ENCODE results near the gene BMP6. TPM values are rescaled to one million over a fixed set of nuclear protein-coding genes. Genes with fewer than 3 reads are reported as not detected.

BMP6 gene
- total and polyA plus RNA-seq, 4 experiments from 2014 or later, result 0.06 TPM; not detected in 3

DNA sequence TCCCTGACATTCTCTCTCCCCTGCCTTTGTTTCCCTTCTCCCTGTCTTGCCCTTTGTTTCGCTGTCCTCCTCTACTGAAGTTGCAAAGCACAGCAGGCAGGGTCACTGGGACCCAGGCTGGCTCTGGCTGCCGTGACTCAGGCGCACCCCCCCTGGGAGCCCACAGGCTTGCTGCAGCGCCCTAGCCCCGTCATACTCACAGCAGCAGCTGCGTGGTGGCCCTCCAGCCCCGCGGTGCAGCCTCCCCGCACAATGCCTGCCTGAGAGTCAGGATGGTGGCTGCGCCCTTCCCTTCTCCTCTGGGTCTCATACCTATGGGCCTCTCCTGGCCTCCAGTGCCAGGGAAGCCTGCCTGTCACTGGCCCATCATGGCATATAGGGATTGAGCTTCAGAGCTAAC, 143.0 kb downstream of the BMP6 start:
- no peaks in the 10 kb centered on the region for H3K4me1 Mint-ChIP-seq

DNA sequence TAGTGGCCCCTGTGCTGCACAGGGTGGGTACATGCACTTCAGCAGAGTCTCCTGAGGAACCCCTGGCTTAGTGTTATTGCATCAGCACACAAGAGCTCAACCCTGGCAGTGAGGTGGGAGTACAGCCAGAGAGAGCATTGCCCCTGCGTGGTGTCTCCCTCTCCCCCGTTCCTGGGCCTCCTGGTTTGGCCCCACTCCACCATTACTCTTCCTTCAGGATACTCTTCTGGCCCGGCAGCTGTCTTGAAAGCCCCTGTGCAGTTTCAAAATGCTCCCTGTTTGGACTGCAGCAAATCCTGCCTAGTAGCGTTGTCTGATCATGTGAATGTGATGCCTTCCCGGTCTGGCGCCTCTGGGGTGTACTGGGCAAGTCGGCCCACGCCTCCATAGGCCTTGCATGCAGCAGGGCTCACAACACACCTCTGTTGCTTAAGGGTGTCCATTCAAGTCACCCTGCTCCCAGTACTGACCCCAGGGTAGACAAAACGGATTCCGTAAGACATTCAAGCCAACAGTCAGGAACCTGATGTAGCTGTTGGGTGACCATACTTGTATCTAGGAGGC, 152.6 kb downstream of the BMP6 start:
- Histone ChIP-seq H3K27me3 (ENCODE audit: insufficient read depth, low read length) (no peaks in the 10 kb centered on the region), H3K36me3 (ENCODE audit: insufficient read depth, low read length) (peaks cover 24% of the 10 kb centered on the region), H3K4me3 (ENCODE audit: low read length in 2 of 2) (no peak overlapping the region), H3K4me1 (ENCODE audit: insufficient read depth, low read length) (no peaks in the 10 kb centered on the region), H3K27ac (ENCODE audit: low read depth, low read length) (no peak overlapping the region), H3K9me3 (ENCODE audit: control insufficient read depth in 1 of 2, low read length in 2 of 2) (no peaks in the 10 kb centered on the region)
- H3K9me3 Mint-ChIP-seq, result peaks cover 0 to 7% (median 3%) of the 10 kb centered on the region in 8 donors
- H3K4me1 Mint-ChIP-seq, result no peaks in the 10 kb centered on the region
- POLR2A ChIA-PET (ENCODE audit: partially characterized antibody), result no interaction called here
- DNase-seq, result no peak
- H3K27me3 Mint-ChIP-seq, result no peaks in the 10 kb centered on the region
- no peak overlapping the region for H3K27ac Mint-ChIP-seq
- intact Hi-C loops (cut with micrococcal nuclease), result no loop called here
- H3K4me3 Mint-ChIP-seq, result no peak overlapping the region
- CTCF ChIA-PET (ENCODE audit: partially characterized antibody), result no interaction called here
- peaks cover 26 to 35% of the 10 kb centered on the region in 2 donors for H3K36me3 Mint-ChIP-seq

More for the DNA sequence above, 143.0 kb downstream of the BMP6 start:
- intact Hi-C loops (cut with micrococcal nuclease), result no loop called here
- H3K36me3 ChIP-seq (ENCODE audit: insufficient read depth, low read length), result no peaks in the 10 kb centered on the region
- no peaks in the 10 kb centered on the region for H3K9me3 ChIP-seq (ENCODE audit: control insufficient read depth in 1 of 2, low read length in 2 of 2)
- no peak overlapping the region for H3K4me3 ChIP-seq (ENCODE audit: low read length in 2 of 2)
- no peak overlapping the region for H3K27ac ChIP-seq (ENCODE audit: low read depth, low read length)
- no peaks in the 10 kb centered on the region for H3K27me3 ChIP-seq (ENCODE audit: insufficient read depth, low read length)
- Mint-ChIP-seq H3K36me3 (no peaks in the 10 kb centered on the region), H3K9me3 (peaks cover 0 to 10% (median 6%) of the 10 kb centered on the region in 8 donors), H3K27me3 (peaks cover 1 to 7% of the 10 kb centered on the region in 2 donors), H3K27ac (no peak overlapping the region), H3K4me3 (no peak overlapping the region)
- ChIA-PET CTCF (ENCODE audit: partially characterized antibody) (no interaction called here), POLR2A (ENCODE audit: partially characterized antibody) (no interaction called here)
- no peaks in the 10 kb centered on the region for H3K4me1 ChIP-seq (ENCODE audit: insufficient read depth, low read length)
- DNase-seq, result no peak

DNA sequence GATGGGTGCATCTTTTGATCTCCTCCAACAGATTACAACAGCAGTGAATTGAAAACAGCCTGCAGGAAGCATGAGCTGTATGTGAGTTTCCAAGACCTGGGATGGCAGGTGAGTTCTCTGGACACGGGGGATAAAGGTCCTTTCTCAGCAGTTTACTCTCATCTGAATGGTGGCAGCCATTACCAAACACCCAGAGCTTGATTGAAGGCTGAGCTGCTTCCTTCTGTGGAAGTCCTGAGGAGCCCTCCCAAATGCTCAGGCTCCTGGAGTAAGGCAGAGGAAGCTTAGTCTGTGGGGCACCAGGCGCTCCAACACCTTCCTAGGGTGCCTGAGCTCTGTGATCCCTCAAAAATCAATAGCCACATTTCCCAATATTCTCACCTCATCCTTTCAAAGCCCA, 153.1 kb downstream of the BMP6 start:
- peaks cover 29% of the 10 kb centered on the region for H3K36me3 ChIP-seq (ENCODE audit: insufficient read depth, low read length)
- ChIA-PET CTCF (ENCODE audit: partially characterized antibody) (no interaction called here), POLR2A (ENCODE audit: partially characterized antibody) (no interaction called here)
- no peak overlapping the region for H3K27ac ChIP-seq (ENCODE audit: low read depth, low read length)
- H3K27me3 ChIP-seq (ENCODE audit: insufficient read depth, low read length), result no peaks in the 10 kb centered on the region
- H3K4me1 ChIP-seq (ENCODE audit: insufficient read depth, low read length), result no peaks in the 10 kb centered on the region
- Mint-ChIP-seq H3K36me3 (peaks cover 32 to 40% of the 10 kb centered on the region in 2 donors), H3K4me3 (no peak overlapping the region), H3K27ac (no peak overlapping the region), H3K9me3 (peaks cover 0 to under 1% (median under 1%) of the 10 kb centered on the region in 8 donors), H3K27me3 (no peaks in the 10 kb centered on the region), H3K4me1 (no peaks in the 10 kb centered on the region)
- H3K4me3 ChIP-seq (ENCODE audit: low read length in 2 of 2), result no peak overlapping the region
- no peaks in the 10 kb centered on the region for H3K9me3 ChIP-seq (ENCODE audit: control insufficient read depth in 1 of 2, low read length in 2 of 2)
- intact Hi-C loops (cut with micrococcal nuclease), result no loop called here
- DNase-seq, result no peak

DNA sequence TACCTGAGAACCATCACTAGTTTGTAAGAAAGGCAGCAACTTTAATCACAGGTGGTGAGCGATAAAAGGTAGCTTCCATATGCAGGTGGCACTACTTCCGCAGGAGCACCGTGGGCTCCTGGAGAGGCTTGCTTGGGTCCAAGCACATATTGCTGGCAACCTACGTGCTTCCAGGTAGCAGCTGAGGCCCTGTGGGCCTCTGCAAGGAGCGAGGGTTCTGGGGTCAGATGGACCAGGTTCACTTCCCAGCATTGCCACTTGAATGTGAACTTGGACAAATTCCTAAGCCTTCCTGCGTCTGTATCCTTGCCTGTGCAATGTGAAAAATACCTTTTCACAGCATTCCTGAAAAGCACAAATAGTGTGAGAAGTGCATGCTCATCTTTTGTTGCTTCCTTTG, 153.7 kb downstream of the BMP6 start:
- H3K4me1 Mint-ChIP-seq, result no peaks in the 10 kb centered on the region
- no peaks in the 10 kb centered on the region for H3K9me3 ChIP-seq (ENCODE audit: control insufficient read depth in 1 of 2, low read length in 2 of 2)
- H3K4me1 ChIP-seq (ENCODE audit: insufficient read depth, low read length), result no peaks in the 10 kb centered on the region
- H3K36me3 Mint-ChIP-seq, result peaks cover 37 to 46% of the 10 kb centered on the region in 2 donors
- no peak overlapping the region for H3K27ac Mint-ChIP-seq
- H3K36me3 ChIP-seq (ENCODE audit: insufficient read depth, low read length), result peaks cover 32% of the 10 kb centered on the region
- H3K4me3 Mint-ChIP-seq, result no peak overlapping the region
- intact Hi-C loops (cut with micrococcal nuclease), result no loop called here
- ChIA-PET POLR2A (ENCODE audit: partially characterized antibody) (no interaction called here), CTCF (ENCODE audit: partially characterized antibody) (no interaction called here)
- H3K27ac ChIP-seq (ENCODE audit: low read depth, low read length), result no peak overlapping the region
- no peaks in the 10 kb centered on the region for H3K27me3 Mint-ChIP-seq
- no peaks in the 10 kb centered on the region for H3K27me3 ChIP-seq (ENCODE audit: insufficient read depth, low read length)
- no peak for DNase-seq
- H3K9me3 Mint-ChIP-seq, result no peaks in the 10 kb centered on the region
- no peak overlapping the region for H3K4me3 ChIP-seq (ENCODE audit: low read length in 2 of 2)

DNA sequence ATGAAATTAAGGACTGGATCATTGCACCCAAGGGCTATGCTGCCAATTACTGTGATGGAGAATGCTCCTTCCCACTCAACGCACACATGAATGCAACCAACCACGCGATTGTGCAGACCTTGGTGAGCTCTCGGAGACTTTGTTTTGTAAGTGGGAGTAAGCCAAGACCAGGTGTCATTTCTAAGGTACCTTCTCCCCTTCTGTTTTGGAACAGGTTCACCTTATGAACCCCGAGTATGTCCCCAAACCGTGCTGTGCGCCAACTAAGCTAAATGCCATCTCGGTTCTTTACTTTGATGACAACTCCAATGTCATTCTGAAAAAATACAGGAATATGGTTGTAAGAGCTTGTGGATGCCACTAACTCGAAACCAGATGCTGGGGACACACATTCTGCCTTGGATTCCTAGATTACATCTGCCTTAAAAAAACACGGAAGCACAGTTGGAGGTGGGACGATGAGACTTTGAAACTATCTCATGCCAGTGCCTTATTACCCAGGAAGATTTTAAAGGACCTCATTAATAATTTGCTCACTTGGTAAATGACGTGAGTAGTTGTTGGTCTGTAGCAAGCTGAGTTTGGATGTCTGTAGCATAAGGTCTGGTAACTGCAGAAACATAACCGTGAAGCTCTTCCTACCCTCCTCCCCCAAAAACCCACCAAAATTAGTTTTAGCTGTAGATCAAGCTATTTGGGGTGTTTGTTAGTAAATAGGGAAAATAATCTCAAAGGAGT, 154.2 kb downstream of the BMP6 start:
- H3K9me3 ChIP-seq (ENCODE audit: control insufficient read depth in 1 of 2, low read length in 2 of 2), result no peaks in the 10 kb centered on the region
- no peaks in the 10 kb centered on the region for H3K27me3 ChIP-seq (ENCODE audit: insufficient read depth, low read length)
- Mint-ChIP-seq H3K27ac (no peak overlapping the region), H3K9me3 (no peaks in the 10 kb centered on the region), H3K27me3 (no peaks in the 10 kb centered on the region), H3K4me1 (no peaks in the 10 kb centered on the region), H3K4me3 (no peak overlapping the region), H3K36me3 (peaks cover 43 to 51% of the 10 kb centered on the region in 2 donors)
- ChIA-PET POLR2A (ENCODE audit: partially characterized antibody) (no interaction called here), CTCF (ENCODE audit: partially characterized antibody) (no interaction called here)
- H3K4me1 ChIP-seq (ENCODE audit: insufficient read depth, low read length), result no peaks in the 10 kb centered on the region
- intact Hi-C loops (cut with micrococcal nuclease), result no loop called here
- no peak overlapping the region for H3K27ac ChIP-seq (ENCODE audit: low read depth, low read length)
- peaks cover 35% of the 10 kb centered on the region for H3K36me3 ChIP-seq (ENCODE audit: insufficient read depth, low read length)
- no peak for DNase-seq
- H3K4me3 ChIP-seq (ENCODE audit: low read length in 2 of 2), result no peak overlapping the region

DNA sequence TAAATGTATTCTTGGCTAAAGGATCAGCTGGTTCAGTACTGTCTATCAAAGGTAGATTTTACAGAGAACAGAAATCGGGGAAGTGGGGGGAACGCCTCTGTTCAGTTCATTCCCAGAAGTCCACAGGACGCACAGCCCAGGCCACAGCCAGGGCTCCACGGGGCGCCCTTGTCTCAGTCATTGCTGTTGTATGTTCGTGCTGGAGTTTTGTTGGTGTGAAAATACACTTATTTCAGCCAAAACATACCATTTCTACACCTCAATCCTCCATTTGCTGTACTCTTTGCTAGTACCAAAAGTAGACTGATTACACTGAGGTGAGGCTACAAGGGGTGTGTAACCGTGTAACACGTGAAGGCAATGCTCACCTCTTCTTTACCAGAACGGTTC, 154.8 kb downstream of the BMP6 start:
- Mint-ChIP-seq H3K4me3 (no peak overlapping the region), H3K9me3 (no peaks in the 10 kb centered on the region), H3K27me3 (no peaks in the 10 kb centered on the region), H3K27ac (no peak overlapping the region), H3K4me1 (no peaks in the 10 kb centered on the region), H3K36me3 (peaks cover 48 to 55% of the 10 kb centered on the region in 2 donors)
- no peak overlapping the region for H3K4me3 ChIP-seq (ENCODE audit: low read length in 2 of 2)
- H3K36me3 ChIP-seq (ENCODE audit: insufficient read depth, low read length), result peaks cover 41% of the 10 kb centered on the region
- intact Hi-C loops (cut with micrococcal nuclease), result no loop called here
- H3K27ac ChIP-seq (ENCODE audit: low read depth, low read length), result no peak overlapping the region
- DNase-seq, result no peak
- H3K4me1 ChIP-seq (ENCODE audit: insufficient read depth, low read length), result no peaks in the 10 kb centered on the region
- H3K9me3 ChIP-seq (ENCODE audit: control insufficient read depth in 1 of 2, low read length in 2 of 2), result no peaks in the 10 kb centered on the region
- ChIA-PET CTCF (ENCODE audit: partially characterized antibody) (no interaction called here), POLR2A (ENCODE audit: partially characterized antibody) (no interaction called here)
- H3K27me3 ChIP-seq (ENCODE audit: insufficient read depth, low read length), result no peaks in the 10 kb centered on the region

DNA sequence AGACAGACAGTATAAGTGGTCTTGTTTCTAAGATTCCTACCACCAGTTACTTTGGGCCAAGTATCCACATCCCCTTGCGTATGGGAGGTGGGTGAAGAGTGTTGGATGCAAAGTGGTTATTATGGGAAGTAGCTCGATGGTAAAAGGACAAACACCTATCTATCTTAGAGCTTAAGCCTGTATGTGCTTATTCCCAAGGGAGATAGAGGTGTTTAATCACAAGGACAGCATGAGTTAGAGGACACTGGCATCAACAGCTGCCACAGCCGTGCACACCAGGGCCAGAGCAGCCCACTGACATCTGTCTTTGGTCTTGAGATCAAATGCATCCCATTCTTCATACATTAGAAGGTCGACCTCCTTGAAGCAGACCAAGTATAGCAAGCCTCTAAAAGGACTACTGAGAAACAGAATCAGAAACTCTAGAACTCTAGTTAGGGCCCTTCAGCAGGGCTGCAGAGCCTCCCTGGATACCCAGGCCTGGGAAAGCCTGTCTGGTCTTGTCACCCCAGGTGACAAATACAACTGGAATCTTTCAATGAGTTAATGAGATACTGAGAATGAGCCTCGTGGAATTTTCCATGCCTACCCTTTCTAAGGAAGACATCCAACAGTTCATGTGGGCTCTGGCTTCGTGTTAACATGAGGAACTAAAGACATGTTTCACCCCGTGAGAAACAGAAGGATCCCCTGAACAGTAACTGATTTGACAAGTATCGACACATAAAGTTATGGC, 156.0 kb downstream of the BMP6 start:
- H3K4me3 ChIP-seq (ENCODE audit: low read length in 2 of 2), result no peak overlapping the region
- Mint-ChIP-seq H3K27me3 (no peaks in the 10 kb centered on the region), H3K4me1 (no peaks in the 10 kb centered on the region), H3K27ac (no peak overlapping the region), H3K4me3 (no peak overlapping the region), H3K36me3 (peaks cover 59 to 66% of the 10 kb centered on the region in 2 donors), H3K9me3 (no peaks in the 10 kb centered on the region)
- H3K9me3 ChIP-seq (ENCODE audit: control insufficient read depth in 1 of 2, low read length in 2 of 2), result no peaks in the 10 kb centered on the region
- peaks cover 51% of the 10 kb centered on the region for H3K36me3 ChIP-seq (ENCODE audit: insufficient read depth, low read length)
- no peak for DNase-seq
- CTCF ChIA-PET (ENCODE audit: partially characterized antibody), result no interaction called here
- intact Hi-C loops (cut with micrococcal nuclease), result no loop called here
- no peaks in the 10 kb centered on the region for H3K4me1 ChIP-seq (ENCODE audit: insufficient read depth, low read length)
- no peaks in the 10 kb centered on the region for H3K27me3 ChIP-seq (ENCODE audit: insufficient read depth, low read length)
- POLR2A ChIA-PET (ENCODE audit: partially characterized antibody), result no interaction called here
- H3K27ac ChIP-seq (ENCODE audit: low read depth, low read length), result no peak overlapping the region
